ENCODE data around the gene LBX1.

The LBX1 gene

GRCh38 chr10:101182936-101183335 lies 46.3 kb downstream of the LBX1 start:
- Histone ChIP-seq H3K9me3 (ENCODE audit: insufficient read depth, low read depth, low read length) (no peaks in the 10 kb centered on the region), H3K9ac (ENCODE audit: low read depth, low read length) (no peak overlapping the region), H3K4me1 (ENCODE audit: insufficient read depth, low read length) (peaks cover 3% of the 10 kb centered on the region; the same call in 1 of the 2 replicates), H3K4me3 (ENCODE audit: low read length) (no peak overlapping the region), H3K27ac (ENCODE audit: low read length) (no peak overlapping the region), H3K27me3 (ENCODE audit: insufficient read depth, low read length) (no peaks in the 10 kb centered on the region), H3K36me3 (ENCODE audit: insufficient read depth, low read depth, low read length) (no peaks in the 10 kb centered on the region)

Data from iPS-20b (cell line).